HG02678 (cell line): ENCODE measurements around the gene FAM149A.
A peak's percentile ranks its signal among the peaks of the same experiment; 100 is the strongest.

Experiments used
- ATAC-seq: cut with Tn5 transposase; IDR thresholded peaks from one replicate; pipeline ENCODE4 v1.9.1; 2021; ENCODE audit warnings: mild to moderate bottlenecking, moderate library complexity; ENCODE audit not compliant: unreplicated experiment

Gene FAM149A

GRCh38 chr4:186200516-186200915 is 96.0 kb downstream of the FAM149A start:
- no peak for ATAC-seq

- ATAC-seq = no peak
Observed at GRCh38 chr4:186201010-186201409, 96.5 kb downstream of the FAM149A start.

DNA sequence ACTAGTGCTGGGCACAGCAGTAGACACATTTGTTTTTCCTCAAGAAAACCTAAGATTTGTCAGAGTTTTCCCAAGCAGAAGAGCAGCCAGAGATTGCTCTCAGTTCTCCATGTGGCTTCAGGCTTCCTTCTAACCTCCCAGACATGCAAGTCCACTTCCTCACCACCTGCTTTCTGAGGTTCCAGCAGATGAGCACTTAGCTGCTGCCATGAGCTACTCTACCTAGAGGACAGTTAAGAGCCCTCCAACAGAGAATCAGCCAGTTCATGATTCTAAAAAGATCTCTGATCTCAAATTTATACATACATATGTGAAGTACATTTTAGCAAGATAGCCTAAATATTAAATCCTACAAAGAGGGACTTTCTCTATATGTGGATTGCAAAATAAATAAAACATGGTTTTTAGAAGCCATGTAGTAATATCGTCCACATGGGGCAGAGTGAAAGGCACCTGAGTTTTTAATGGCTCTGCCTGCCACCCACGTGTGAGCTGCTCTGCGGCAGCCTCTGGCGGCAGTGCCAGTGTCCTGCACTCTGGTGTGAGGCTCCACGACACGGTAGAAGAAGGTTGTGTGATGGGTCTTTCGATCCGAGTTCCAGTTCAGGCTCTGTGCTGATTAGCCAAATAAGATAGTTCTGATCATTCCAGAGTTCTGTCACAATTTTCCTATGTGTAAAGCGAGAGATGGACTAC is 97.2 kb downstream of the FAM149A start:
- ATAC-seq = peak; percentile 90

DNA sequence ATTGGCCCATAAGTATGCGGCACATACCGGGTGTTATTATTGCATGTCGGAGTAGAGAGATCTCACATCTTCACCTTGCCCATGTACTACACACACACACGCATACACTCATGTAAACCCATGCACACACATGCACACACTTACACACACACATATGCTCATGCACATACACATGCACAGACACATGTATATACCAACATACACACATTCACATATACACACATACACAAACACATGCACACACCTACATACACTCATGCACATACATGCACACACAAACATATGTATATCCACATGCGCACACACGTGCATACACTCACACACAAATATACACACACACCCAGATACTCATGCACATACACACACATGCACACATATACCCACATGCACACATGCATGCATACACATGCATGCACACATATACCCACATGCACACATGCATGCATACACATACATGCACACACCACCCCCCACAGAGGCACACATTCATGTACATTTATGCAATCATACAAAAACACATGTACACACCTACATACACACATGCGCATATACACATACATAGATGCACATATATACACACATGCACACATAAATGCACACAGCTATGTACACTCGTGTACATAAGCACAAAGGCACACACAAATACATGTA is 98.1 kb downstream of the FAM149A start:
- no peak for ATAC-seq

- ATAC-seq = no peak
Observed at GRCh38 chr4:186203406-186203805, 98.9 kb downstream of the FAM149A start.

- peak; percentile 54 for ATAC-seq
Observed at GRCh38 chr4:186204103-186204559, 99.6 kb downstream of the FAM149A start.

- ATAC-seq = no peak
Observed at GRCh38 chr4:186204686-186205085, 100.2 kb downstream of the FAM149A start.

- ATAC-seq = no peak
Observed at GRCh38 chr4:186205156-186205555, 100.7 kb downstream of the FAM149A start.

DNA sequence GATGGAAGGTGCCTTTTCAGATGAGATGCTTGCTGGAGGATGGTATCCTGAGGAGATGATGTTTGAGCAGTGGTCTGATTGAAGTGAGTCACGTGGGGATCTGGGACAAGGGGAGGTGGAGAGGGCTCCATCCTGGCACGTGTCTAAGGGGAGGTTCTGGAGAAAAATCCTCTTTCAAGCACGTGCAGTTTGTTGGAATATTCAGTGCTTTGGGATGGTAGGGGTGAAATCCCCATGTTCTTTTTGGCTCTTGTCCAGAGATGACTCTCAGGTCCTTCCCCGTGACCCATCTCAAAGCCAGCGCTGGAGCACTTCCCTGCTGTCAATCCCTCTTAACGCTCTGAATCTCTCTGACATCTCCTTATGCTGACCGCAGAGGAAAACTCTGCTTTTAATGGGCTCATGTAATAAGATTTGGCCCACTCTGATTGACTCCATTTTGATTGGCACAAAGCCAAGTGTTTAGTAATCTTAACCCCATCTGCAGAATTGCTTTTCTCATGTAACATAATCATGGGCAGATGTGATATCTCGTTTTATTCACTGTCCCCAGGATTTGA is 112.0 kb downstream of the FAM149A start:
- no peak for ATAC-seq

- no peak for ATAC-seq
Observed at GRCh38 chr4:186217733-186218293, 113.3 kb downstream of the FAM149A start.

DNA sequence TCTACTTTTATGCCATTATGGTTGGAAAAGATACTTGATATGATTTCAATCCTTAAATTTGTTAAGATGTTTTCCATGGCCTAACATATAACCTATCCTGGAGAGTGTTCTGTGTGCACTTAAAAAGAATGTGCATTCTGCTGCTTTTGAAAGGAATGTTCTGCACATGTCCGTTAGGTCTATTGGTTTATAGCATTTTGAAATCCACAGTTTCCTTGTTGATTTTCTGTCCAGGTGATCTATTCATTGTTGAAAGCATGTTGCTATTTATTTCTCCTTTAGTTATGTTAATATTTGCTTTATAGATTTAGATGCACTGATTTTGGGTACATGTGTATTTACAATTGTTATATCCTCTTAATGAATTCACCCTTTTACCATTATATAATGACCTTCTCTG is 117.1 kb downstream of the FAM149A start:
- ATAC-seq = no peak
